SK-N-SH (cell line): ENCODE measurements around the gene NEUROD1. TPM values are rescaled to one million over a fixed set of nuclear protein-coding genes. Genes with fewer than 3 reads are reported as not detected.

Source experiments
- CTCF ChIA-PET: fragments of 300-600, 350-600 bp; formaldehyde crosslinking; extraction: SDS; loops from one replicate; lab custom pipeline; 2021; lab: Yijun Ruan, JAX
- POLR2A ChIA-PET: fragments of 350-600 bp; sonication (Branson Sonifier 250); formaldehyde crosslinking; extraction: SDS; loops from one replicate; lab custom pipeline; 2020; ENCODE audit warnings: antibody characterized with exemption, inconsistent platforms; lab: Yijun Ruan, JAX
- DNase-seq: peaks from one replicate; pipeline ENCODE4 v3.0.0; 2012
- H2AFZ ChIP-seq: fragments of 200-600 bp; sonication (generic); 2 replicates; pipeline ENCODE4 v1.8.1; 2016; ENCODE audit warnings: antibody characterized with exemption, mild to moderate bottlenecking, low read depth
- H3F3A ChIP-seq: fragments of 200-600 bp; sonication (generic); replicated peaks from 2 replicates; pipeline ENCODE3; 2016; ENCODE audit warnings: antibody characterized with exemption, mild to moderate bottlenecking; ENCODE audit not compliant: insufficient read depth
- H3K27ac ChIP-seq, 2 experiments: fragments of 200-500 bp in 1 of 2; fragments of 200-600 bp in 1 of 2; sonication (Bioruptor generic) in 1 of 2; sonication (generic), shearing (Covaris generic) in 1 of 2; 2 replicates each; pipeline versions ENCODE4 v1.5.1 to v1.6.1; 2014 to 2016; ENCODE audit warnings: low read depth in 2 of 2, inconsistent platforms in 1 of 2, low read length in 1 of 2, mild to moderate bottlenecking in 1 of 2, mixed read lengths in 1 of 2
- H3K27me3 ChIP-seq: fragments of 200-600 bp; sonication (generic), shearing (Covaris generic); 2 replicates; pipeline ENCODE4 v1.6.1; 2016; ENCODE audit warnings: mixed run types; ENCODE audit not compliant: insufficient read depth
- H3K36me3 ChIP-seq, 2 experiments: fragments of 200-500 bp in 1 of 2; fragments of 200-600 bp in 1 of 2; sonication (Bioruptor generic) in 1 of 2; sonication (generic) in 1 of 2; replicated peaks in 1 of 2; 2 replicates each; pipeline versions ENCODE3 to v1.5.1; 2014 to 2016; ENCODE audit warnings: low read length in 1 of 2, mild to moderate bottlenecking in 1 of 2; ENCODE audit not compliant: insufficient read depth in 2 of 2, control insufficient read depth in 1 of 2
- H3K4me1 ChIP-seq, 2 experiments: fragments of 200-500 bp in 1 of 2; fragments of 200-600 bp in 1 of 2; sonication (Bioruptor generic) in 1 of 2; sonication (generic), shearing (Covaris generic) in 1 of 2; 2 replicates each; pipeline versions ENCODE4 v1.5.1 to v1.6.1; 2014 to 2016; ENCODE audit warnings: low read depth in 1 of 2, low read length in 1 of 2, mixed run types in 1 of 2; ENCODE audit not compliant: insufficient read depth in 2 of 2, control insufficient read depth in 1 of 2
- H3K4me2 ChIP-seq: fragments of 200-600 bp; sonication (generic), shearing (Covaris generic); 2 replicates; pipeline ENCODE4 v1.6.1; 2017; ENCODE audit warnings: mixed run types
- H3K4me3 ChIP-seq, 2 experiments: fragments of 200-500 bp in 1 of 2; fragments of 200-600 bp in 1 of 2; sonication (Bioruptor generic) in 1 of 2; sonication (generic), shearing (Covaris generic) in 1 of 2; 2 replicates each; pipeline versions ENCODE4 v1.5.1 to v1.8.1; 2014 to 2016; ENCODE audit warnings: low read depth in 2 of 2, inconsistent platforms in 1 of 2, low read length in 1 of 2, mild to moderate bottlenecking in 1 of 2, mixed read lengths in 1 of 2, moderate library complexity in 1 of 2
- H3K79me2 ChIP-seq: fragments of 200-600 bp; sonication (generic); 2 replicates; pipeline ENCODE4 v1.8.1; 2017; ENCODE audit warnings: mild to moderate bottlenecking; ENCODE audit not compliant: insufficient read depth
- H3K9ac ChIP-seq: fragments of 200-600 bp; sonication (generic); 2 replicates; pipeline ENCODE4 v1.6.1; 2017; ENCODE audit warnings: mixed run types
- H3K9me2 ChIP-seq: fragments of 200-600 bp; sonication (generic); 2 replicates; pipeline ENCODE4 v1.6.1; 2017; ENCODE audit warnings: mixed run types
- H3K9me3 ChIP-seq: fragments of 200-600 bp; sonication (generic); 2 replicates; pipeline ENCODE4 v1.6.1; 2017; ENCODE audit warnings: mixed run types, mild to moderate bottlenecking, moderate library complexity
- H4K20me1 ChIP-seq: fragments of 200-600 bp; sonication (generic); 2 replicates; pipeline ENCODE4 v1.6.1; 2017; ENCODE audit warnings: mild to moderate bottlenecking, mixed run types; ENCODE audit not compliant: insufficient read depth
- CTCF ChIP-seq: fragments of 200-600 bp; sonication (generic); IDR thresholded peaks from 2 replicates; pipeline ENCODE4 v1.6.1; 2017; ENCODE audit warnings: antibody characterized with exemption, mild to moderate bottlenecking, moderate library complexity
- ELF1 ChIP-seq: IDR thresholded peaks from 2 replicates; pipeline ENCODE4 v1.4.0; 2012
- EP300 ChIP-seq, 2 experiments: IDR thresholded peaks; 2 replicates each; pipeline versions ENCODE4 v1.4.0 to v1.6.1; 2012; ENCODE audit warnings: borderline replicate concordance in 1 of 2, low read depth in 1 of 2, low read length in 1 of 2
- EZH2phosphoT487 ChIP-seq: fragments of 200-600 bp; sonication (generic); IDR thresholded peaks from 2 replicates; pipeline ENCODE4 v1.6.1; 2017; ENCODE audit warnings: low read depth, mixed run types, mild to moderate bottlenecking, antibody characterized with exemption, moderate library complexity, borderline replicate concordance
- FOXM1 ChIP-seq: IDR thresholded peaks from 2 replicates; pipeline ENCODE4 v1.4.0; 2012; ENCODE audit warnings: low read depth, mild to moderate bottlenecking
- IRF3 ChIP-seq: fragments of 150-350 bp; IDR thresholded peaks from 2 replicates; pipeline ENCODE4 v1.6.1; 2016; ENCODE audit warnings: mild to moderate bottlenecking, low read depth, low read length
- MXI1 ChIP-seq: IDR thresholded peaks from 2 replicates; pipeline ENCODE4 v1.6.1; 2012; ENCODE audit warnings: mild to moderate bottlenecking, low read depth, low read length, improper control_type of control experiment
- NRF1 ChIP-seq: IDR thresholded peaks from 2 replicates; pipeline ENCODE4 v1.6.1; 2012; ENCODE audit warnings: low read depth, mild to moderate bottlenecking, low read length
- PBX3 ChIP-seq: IDR thresholded peaks from 2 replicates; pipeline ENCODE4; 2012
- POLR2AphosphoS5 ChIP-seq: IDR thresholded peaks from 2 replicates; pipeline ENCODE4 v1.6.1; 2012; ENCODE audit warnings: low read depth, low read length
- RAD21 ChIP-seq: IDR thresholded peaks from 2 replicates; pipeline ENCODE4 v1.6.1; 2012; ENCODE audit warnings: mild to moderate bottlenecking, low read length
- RCOR1 ChIP-seq: fragments of 150-350 bp; IDR thresholded peaks from 2 replicates; pipeline ENCODE4 v1.6.1; 2017; ENCODE audit warnings: antibody characterized with exemption, low read length
- REST ChIP-seq: IDR thresholded peaks from 2 replicates; pipeline ENCODE4 v1.6.1; 2012; ENCODE audit warnings: mild to moderate bottlenecking, low read depth, low read length, moderate library complexity
- RXRA ChIP-seq: IDR thresholded peaks from 2 replicates; pipeline ENCODE4 v1.4.0; 2012; ENCODE audit warnings: low read depth, mild to moderate bottlenecking, borderline replicate concordance
- SIN3A ChIP-seq: IDR thresholded peaks from 2 replicates; pipeline ENCODE4 v1.6.1; 2012; ENCODE audit warnings: low read depth, mild to moderate bottlenecking, low read length, moderate library complexity, borderline replicate concordance
- TAF1 ChIP-seq: IDR thresholded peaks from 2 replicates; pipeline ENCODE4 v1.6.1; 2012; ENCODE audit warnings: low read depth, mild to moderate bottlenecking, low read length, moderate library complexity, borderline replicate concordance
- TCF12 ChIP-seq: IDR thresholded peaks from 2 replicates; pipeline ENCODE4 v1.4.0; 2012
- ZBTB33 ChIP-seq: IDR thresholded peaks from 2 replicates; pipeline ENCODE4 v1.4.0; 2012; ENCODE audit warnings: low read depth, borderline replicate concordance
- WGBS: methylation state at CpG from one replicate; pipeline ENCODE4 v1.1.6; 2017; ENCODE audit warnings: low lambda C conversion rate; 5-methylcytosine and 5-hydroxymethylcytosine counted together
- polyA plus RNA-seq, 3 experiments: library from polyadenylated mRNA; depleted of rRNA; stranded (reverse); fragments of >200 nt; gene quantifications; 2 replicates each; pipeline ENCODE4 v1.2.3, GENCODE V29; 2012

Gene NEUROD1
- polyA plus RNA-seq, 1 of the 3 experiments (the other 2 are of a cell fraction), result 0.02 TPM

- 68% methylated on average over 4 of the region's 4 CpGs for WGBS
- ChIA-PET POLR2A (interaction anchor here (0.6 kb wide), 1 partner anchor 24 kb away, joined by 3 read pairs; no protein-coding TSS in a partner anchor), CTCF (interaction anchor here (1.0 to 1.6 kb wide), 4 partner anchors 14 to 49 kb away, joined by 3 to 6 read pairs (median 4); no protein-coding TSS in a partner anchor)
- TF ChIP-seq RAD21 (no peak), FOXM1 (no peak), RXRA (no peak), EP300 (IDR thresholded peaks at IDR 0.05; ENCODE audit: borderline replicate concordance in 1 of 2, low read depth in 1 of 2, low read length in 1 of 2) (no peak), MXI1 (no peak), ELF1 (no peak), EZH2phosphoT487 (no peak), TCF12 (no peak), TAF1 (no peak), CTCF (no peak), ZBTB33 (no peak), PBX3 (no peak), POLR2AphosphoS5 (no peak), NRF1 (no peak), REST (no peak), RCOR1 (no peak), IRF3 (no peak), SIN3A (no peak)
- no peaks in the 10 kb centered on the region for H3K9me2 ChIP-seq
- H3K9me3 ChIP-seq, result no peaks in the 10 kb centered on the region
- no peak overlapping the region for H3K4me3 ChIP-seq
- no peak overlapping the region for H3K9ac ChIP-seq
- no peak overlapping the region for H2AFZ ChIP-seq
- no peak overlapping the region for H3K27ac ChIP-seq
- H3K79me2 ChIP-seq, result no peaks in the 10 kb centered on the region
- H3F3A ChIP-seq, result no peaks in the 10 kb centered on the region
- no peaks in the 10 kb centered on the region for H3K27me3 ChIP-seq
- H4K20me1 ChIP-seq, result no peaks in the 10 kb centered on the region
- H3K4me1 ChIP-seq, result no peaks in the 10 kb centered on the region
- no peaks in the 10 kb centered on the region for H3K36me3 ChIP-seq
- DNase-seq, result no peak
- H3K4me2 ChIP-seq, result no peak overlapping the region
Observed at GRCh38 chr2:181642086-181642485, 38.2 kb downstream of the NEUROD1 start.
